HG02885 (cell line): ENCODE results near the gene TSKS.

Experiments
- ATAC-seq: cut with Tn5 transposase; IDR thresholded peaks from one replicate; pipeline ENCODE4 v1.9.1; 2021; ENCODE audit warnings: mild to moderate bottlenecking; ENCODE audit not compliant: unreplicated experiment, poor library complexity

TSKS gene

DNA sequence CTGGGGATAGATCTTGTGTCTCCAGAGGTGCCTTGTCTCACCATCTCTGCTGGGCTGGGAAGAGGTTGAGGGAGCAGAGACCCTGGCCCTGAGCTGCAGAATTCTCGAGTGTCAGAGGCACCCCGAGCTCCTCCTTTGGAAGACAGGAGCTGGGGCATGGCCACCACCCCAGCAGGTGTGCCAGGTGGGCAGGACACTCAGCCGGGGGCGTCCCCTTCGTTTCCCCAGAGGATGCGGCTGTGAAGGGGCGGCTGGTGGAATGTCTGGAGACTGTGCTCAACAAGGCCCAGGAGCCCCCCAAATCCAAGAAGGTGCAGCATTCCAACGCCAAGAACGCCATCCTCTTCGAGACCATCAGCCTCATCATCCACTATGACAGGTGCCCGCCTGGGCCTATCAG lies 35.5 kb upstream of the TSKS start:
- ATAC-seq, result no peak

GRCh38 chr19:49795615-49796014 lies 32.5 kb upstream of the TSKS start:
- no peak for ATAC-seq

- ATAC-seq, result no peak
Measured at GRCh38 chr19:49793561-49793840, 30.4 kb upstream of the TSKS start.

DNA sequence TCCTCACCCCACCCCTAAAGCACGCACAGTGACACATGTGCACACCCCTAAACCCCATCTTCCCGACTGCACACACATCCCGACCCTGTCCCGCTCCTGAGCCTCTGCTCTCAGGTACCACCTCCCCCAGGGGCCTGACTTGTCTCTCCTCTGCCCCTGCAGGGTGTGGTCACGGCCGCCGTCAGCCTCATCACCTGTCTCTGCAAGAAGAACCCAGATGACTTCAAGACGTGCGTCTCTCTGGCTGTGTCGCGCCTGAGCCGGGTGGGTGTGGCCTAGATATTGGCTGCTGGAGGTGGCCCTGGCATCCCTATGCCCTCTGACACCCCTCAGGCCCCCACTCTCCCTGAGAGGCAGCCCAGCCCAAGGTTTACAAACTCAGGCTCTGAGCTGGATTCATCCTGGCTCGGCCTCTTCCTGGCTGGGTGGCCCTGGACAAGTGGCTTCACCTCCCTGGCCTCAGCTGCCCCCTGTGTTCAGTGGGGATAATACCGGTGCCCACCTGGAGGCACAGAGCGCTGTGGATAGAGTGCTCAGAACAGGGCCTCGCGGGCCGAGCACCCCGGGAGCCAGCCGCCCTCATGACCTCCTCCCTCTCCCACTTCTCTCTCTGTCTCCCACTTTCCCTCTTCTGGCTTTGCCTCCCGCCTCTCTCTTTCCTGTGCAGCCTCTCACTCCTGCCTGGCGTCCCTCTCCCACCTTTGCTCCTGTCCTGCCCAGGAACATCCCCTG lies 29.9 kb upstream of the TSKS start:
- no peak for ATAC-seq

DNA sequence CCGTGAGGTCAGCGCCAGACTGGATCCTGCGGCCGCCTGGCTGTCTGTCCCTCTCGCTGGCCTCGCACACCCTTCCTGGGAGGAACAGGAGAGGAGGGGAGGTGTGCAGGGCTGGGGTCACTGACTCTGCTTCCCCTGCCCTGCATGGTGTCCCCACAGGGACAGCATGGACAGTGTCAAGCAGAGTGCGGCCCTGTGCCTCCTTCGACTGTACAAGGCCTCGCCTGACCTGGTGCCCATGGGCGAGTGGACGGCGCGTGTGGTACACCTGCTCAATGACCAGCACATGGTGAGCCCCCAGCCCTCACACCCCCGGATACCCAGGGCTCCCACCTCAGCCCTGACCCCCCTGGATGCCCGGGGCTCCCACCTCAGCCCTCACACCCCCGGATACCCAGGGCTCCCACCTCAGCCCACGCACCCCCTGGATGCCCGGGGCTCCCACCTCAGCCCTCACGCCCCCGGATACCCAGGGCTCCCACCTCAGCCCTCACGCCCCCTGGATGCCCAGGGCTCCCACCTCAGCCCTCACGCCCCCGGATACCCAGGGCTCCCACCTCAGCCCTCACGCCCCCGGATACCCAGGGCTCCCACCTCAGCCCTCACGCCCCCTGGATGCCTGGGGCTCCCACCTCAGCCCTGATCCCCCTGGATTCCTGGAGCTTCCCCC lies 28.8 kb upstream of the TSKS start:
- no peak for ATAC-seq

DNA sequence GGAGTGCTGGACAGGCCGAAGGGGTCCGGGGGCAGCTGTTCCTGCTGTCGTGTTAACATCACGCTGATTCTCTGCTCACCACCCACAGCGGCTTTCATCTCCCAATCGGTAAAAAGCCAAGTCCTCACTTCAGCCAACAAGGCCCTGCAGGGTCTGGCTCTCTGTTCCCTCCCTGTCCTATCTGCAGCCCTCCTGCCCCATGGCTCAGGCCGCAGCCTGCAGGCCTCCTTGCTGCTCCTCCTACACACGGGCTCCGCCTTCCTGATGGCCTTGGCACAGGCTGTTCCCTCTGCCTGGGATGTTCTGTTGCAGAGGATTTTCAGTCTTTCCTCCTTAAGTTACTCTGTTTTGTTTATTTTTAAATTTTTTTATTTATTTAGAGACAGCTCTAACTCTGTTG lies 27.8 kb upstream of the TSKS start:
- no peak for ATAC-seq

DNA sequence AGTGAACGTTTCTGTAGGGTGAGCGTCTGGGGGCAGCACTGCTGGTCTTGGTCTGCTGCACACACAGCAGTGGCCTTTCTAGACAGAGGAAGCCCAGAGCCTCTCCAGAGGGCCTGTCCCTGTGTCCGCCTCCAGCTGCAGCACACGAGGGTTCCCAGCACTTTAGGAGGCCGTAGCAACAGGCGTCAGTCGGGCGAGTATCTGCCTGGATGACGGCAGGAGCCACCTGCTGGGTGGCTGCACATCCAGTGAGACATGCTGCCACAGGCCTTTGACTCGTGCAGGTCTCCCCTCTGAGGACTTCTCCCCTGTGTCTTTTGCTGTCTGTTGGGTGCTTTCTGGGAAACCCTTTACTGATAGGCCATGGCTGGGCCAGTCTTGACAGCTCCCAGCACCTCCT lies 25.8 kb upstream of the TSKS start:
- no peak for ATAC-seq

GRCh38 chr19:49787746-49788145 lies 24.6 kb upstream of the TSKS start:
- no peak for ATAC-seq

DNA sequence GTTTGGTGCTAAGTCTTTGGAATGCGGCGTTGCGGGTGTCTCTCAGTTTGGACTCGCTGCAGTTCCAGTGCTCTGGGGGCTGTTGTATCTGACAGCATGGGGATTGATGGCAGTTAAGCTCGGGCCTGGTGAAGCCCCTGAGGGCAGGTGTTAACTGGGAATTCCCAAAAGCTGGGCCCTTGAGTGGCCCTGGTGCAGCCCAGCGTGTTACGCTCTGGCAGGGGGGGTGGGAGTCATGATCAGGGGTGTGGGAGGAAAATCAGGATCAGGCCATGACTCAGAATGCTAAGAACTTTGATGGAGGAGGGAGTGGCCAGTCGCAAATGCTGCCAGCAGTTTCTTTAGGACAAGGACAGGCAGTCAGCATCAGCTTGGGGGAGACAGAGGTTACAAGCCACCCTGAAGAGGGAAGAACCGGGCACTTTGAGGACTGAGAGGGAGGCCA lies 23.3 kb upstream of the TSKS start:
- no peak for ATAC-seq

GRCh38 chr19:49782515-49782914 lies 19.4 kb upstream of the TSKS start:
- no peak for ATAC-seq

DNA sequence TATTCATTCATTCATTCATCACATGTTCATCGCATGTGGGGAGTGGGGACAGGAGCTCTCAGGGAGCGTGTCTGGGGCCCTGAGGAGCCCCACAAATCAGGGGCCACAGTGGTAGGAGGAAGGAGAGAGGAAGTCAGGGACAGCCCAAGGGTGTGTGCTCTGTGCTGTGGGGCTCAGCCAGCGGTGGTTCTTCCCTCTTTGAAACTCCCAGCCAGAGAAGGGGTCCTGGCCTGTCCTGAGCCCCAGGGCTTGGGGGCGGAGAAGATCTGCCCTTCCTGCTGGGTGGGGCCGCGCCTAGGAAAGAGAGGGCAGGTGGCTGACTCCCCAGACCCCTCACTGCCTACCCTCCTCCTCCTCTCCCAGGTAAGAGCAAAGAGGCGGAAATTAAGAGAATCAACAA lies 18.3 kb upstream of the TSKS start:
- no peak for ATAC-seq

- no peak for ATAC-seq
Measured at GRCh38 chr19:49780861-49781260, 17.8 kb upstream of the TSKS start.

DNA sequence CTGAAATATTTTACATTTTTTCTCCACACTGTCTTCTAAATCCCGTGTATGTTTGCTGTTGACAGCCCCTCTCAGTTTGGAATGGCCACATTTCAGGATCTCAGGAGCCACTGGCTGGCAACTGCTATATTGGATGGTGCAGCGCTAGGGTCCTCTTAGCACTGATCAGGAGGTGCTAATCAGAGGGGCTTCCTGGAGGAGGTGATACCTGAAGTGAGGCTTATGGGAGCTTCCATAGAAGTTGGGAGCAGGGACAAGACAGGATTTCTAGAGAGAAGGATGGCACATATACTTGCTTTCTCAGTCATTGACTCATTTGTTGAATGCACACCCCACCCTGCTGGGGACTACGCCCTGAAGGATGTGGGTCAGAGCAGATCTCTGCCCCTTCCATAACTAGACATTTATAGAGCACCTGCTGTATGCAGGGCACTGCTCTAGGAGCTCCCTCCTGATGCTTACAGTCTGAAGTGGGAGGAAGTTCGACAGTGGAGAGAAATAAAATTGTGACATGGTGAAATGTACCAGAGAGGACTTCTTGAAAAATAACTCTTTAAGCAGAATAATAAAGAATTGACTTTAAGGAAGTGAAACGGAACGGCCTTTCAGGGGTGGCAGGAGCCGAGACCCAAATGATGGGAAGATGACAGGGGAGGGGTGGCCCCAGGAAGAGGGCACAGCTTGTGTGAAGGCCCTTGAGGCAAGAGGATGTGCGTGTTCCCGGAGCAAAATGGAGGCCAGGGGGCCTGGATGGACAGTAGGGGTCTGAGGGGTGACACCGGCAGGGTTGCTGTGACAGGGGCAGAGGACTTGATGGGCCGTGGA lies 16.8 kb upstream of the TSKS start:
- ATAC-seq, result no peak

DNA sequence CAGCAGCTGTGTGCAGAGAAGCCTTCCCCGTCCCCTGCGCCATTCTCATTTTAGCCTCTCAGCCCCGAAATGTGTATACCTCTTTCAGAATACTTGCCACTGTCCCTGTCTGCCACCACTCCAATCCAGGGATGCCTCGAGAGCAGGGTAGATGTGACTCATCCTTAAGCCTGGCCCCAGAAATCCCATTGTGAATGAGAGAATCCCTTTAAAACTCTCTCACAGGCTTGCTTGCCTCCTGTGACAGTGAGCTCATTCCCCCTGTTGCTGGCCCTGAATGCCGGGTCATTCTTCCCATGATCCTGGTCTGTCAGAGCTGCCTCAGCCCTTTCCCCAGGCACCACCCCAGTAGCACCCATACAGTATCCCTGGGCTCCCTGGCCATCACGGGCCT lies 13.3 kb upstream of the TSKS start:
- ATAC-seq, result no peak

- ATAC-seq, result no peak
Measured at GRCh38 chr19:49775742-49776370, 12.8 kb upstream of the TSKS start.

DNA sequence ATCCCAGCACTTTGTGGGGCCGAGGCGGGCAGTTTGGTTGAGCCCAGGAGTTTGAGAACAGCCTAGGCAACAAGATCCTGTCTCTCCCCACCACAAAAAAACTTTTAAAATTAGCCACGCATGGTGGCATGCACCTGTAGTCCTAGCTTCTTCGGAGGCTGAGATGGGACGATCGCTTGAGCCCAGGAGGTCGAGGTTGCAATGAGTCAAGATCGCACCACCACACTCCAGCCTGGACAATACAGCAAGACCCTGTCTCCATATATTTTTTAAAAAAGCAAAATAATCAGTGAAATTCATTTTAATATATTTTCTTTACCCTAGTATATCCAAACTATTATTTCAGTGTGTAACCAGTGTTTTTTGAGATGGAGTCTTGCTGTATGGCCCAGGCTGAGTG lies 11.9 kb upstream of the TSKS start:
- ATAC-seq, result no peak

- no peak for ATAC-seq
Measured at GRCh38 chr19:49773663-49774350, 10.7 kb upstream of the TSKS start.

- ATAC-seq, result no peak
Measured at GRCh38 chr19:49772850-49773432, 9.8 kb upstream of the TSKS start.

- ATAC-seq, result no peak
Measured at GRCh38 chr19:49771674-49772139, 8.6 kb upstream of the TSKS start.

GRCh38 chr19:49770529-49770928 lies 7.4 kb upstream of the TSKS start:
- ATAC-seq, result no peak
